SKM-1 (cell line): ENCODE results near the gene BTBD19.
"Not testable (repeated sequence)": the region's sequence is repeated elsewhere in the genome, so short reads cannot be mapped to it uniquely, and the experiment has no call there.

Experiments used
- DNase-seq: peaks from one replicate; lab custom pipeline; 2025; ENCODE audit not compliant: unreplicated experiment; lab: John Stamatoyannopoulos, UW

The BTBD19 gene

GRCh38 chr1:44808063-44808937, at the start of gene BTBD19:
Gene BTBD19, plus strand, starts transcription at chr1:44808523. Its CDS starts 298 bp downstream, at chr1:44808821.
- DNase-seq, result no peak

GRCh38 chr1:44759077-44759476, 49.2 kb upstream of the BTBD19 start:
- no peak for DNase-seq

GRCh38 chr1:44760876-44761275, 47.4 kb upstream of the BTBD19 start:
- no peak for DNase-seq

- DNase-seq, result not testable (repeated sequence)
Observed at GRCh38 chr1:44766421-44766820, 41.9 kb upstream of the BTBD19 start.

GRCh38 chr1:44775078-44775929, 33.0 kb upstream of the BTBD19 start, which contains the start of gene RPS8:
Gene RPS8, plus strand, starts transcription at chr1:44775540. Its CDS starts 57 bp downstream, at chr1:44775597.
- peak; percentile 83 for DNase-seq

- no peak for DNase-seq
Observed at GRCh38 chr1:44775930-44776729, 32.2 kb upstream of the BTBD19 start.

- DNase-seq, result no peak
Observed at GRCh38 chr1:44776730-44777068, 31.6 kb upstream of the BTBD19 start.

GRCh38 chr1:44777547-44777946, 30.8 kb upstream of the BTBD19 start:
- no peak for DNase-seq

GRCh38 chr1:44777969-44778635, 30.2 kb upstream of the BTBD19 start:
- no peak for DNase-seq

GRCh38 chr1:44778705-44779576, 29.4 kb upstream of the BTBD19 start:
- no peak for DNase-seq

- DNase-seq, result no peak
Observed at GRCh38 chr1:44780583-44781121, 27.7 kb upstream of the BTBD19 start.

- no peak for DNase-seq
Observed at GRCh38 chr1:44783697-44784093, 24.6 kb upstream of the BTBD19 start.

GRCh38 chr1:44784094-44785028, 24.0 kb upstream of the BTBD19 start:
- no peak for DNase-seq

GRCh38 chr1:44785029-44785380, 23.3 kb upstream of the BTBD19 start:
- no peak for DNase-seq

GRCh38 chr1:44785501-44786137, 22.7 kb upstream of the BTBD19 start:
- DNase-seq, result no peak

- peak; percentile 28 for DNase-seq
Observed at GRCh38 chr1:44786138-44786840, 22.0 kb upstream of the BTBD19 start.

- DNase-seq, result no peak
Observed at GRCh38 chr1:44786841-44787426, 21.4 kb upstream of the BTBD19 start.
